Measurements from ENCODE around the gene DOCK1.

The DOCK1 gene

GRCh38 chr10:127044186-127044585, 139.0 kb downstream of the DOCK1 start:
- DNase-seq: peak; percentile 30

GRCh38 chr10:127046975-127047877, 142.0 kb downstream of the DOCK1 start:
- no peak for DNase-seq

- DNase-seq: no peak
These were observed 142.6 kb downstream of the DOCK1 start for GRCh38 chr10:127047878-127048238.

GRCh38 chr10:127048630-127049029, 143.4 kb downstream of the DOCK1 start:
- peak; percentile 4 for DNase-seq

- DNase-seq: no peak
These were observed 146.8 kb downstream of the DOCK1 start for GRCh38 chr10:127052001-127052400.

GRCh38 chr10:127055263-127055662, 150.0 kb downstream of the DOCK1 start:
- DNase-seq: no peak

- no peak for DNase-seq
These were observed 154.1 kb downstream of the DOCK1 start for GRCh38 chr10:127059314-127059713.

GRCh38 chr10:127063762-127064161, 158.5 kb downstream of the DOCK1 start:
- no peak for DNase-seq

- DNase-seq: no peak
These were observed 159.2 kb downstream of the DOCK1 start for GRCh38 chr10:127064474-127064873.

- no peak for DNase-seq
These were observed 162.4 kb downstream of the DOCK1 start for GRCh38 chr10:127067542-127068194.

- DNase-seq: no peak
These were observed 163.3 kb downstream of the DOCK1 start for GRCh38 chr10:127068485-127068884.

- DNase-seq: no peak
These were observed 164.2 kb downstream of the DOCK1 start for GRCh38 chr10:127069436-127069835.

- DNase-seq: no peak
These were observed 165.9 kb downstream of the DOCK1 start for GRCh38 chr10:127071126-127071525.

- no peak for DNase-seq
These were observed 168.4 kb downstream of the DOCK1 start for GRCh38 chr10:127073666-127074065.

- no peak for DNase-seq
These were observed 174.2 kb downstream of the DOCK1 start for GRCh38 chr10:127079392-127079791.

GRCh38 chr10:127080317-127080716, 175.1 kb downstream of the DOCK1 start:
- DNase-seq: no peak

GRCh38 chr10:127081851-127082345, 176.7 kb downstream of the DOCK1 start:
- DNase-seq: no peak

GRCh38 chr10:127082651-127083050, 177.4 kb downstream of the DOCK1 start:
- DNase-seq: no peak

GRCh38 chr10:127085957-127086356, 180.7 kb downstream of the DOCK1 start:
- no peak for DNase-seq

GRCh38 chr10:127088908-127089307, 183.7 kb downstream of the DOCK1 start:
- no peak for DNase-seq

- no peak for DNase-seq
These were observed 184.2 kb downstream of the DOCK1 start for GRCh38 chr10:127089446-127089845.

GRCh38 chr10:127090138-127090537, 184.9 kb downstream of the DOCK1 start:
- no peak for DNase-seq

GRCh38 chr10:127091354-127091753, 186.1 kb downstream of the DOCK1 start:
- DNase-seq: no peak

GRCh38 chr10:127092916-127093315, 187.7 kb downstream of the DOCK1 start:
- no peak for DNase-seq

Measured in NCI-H1105 treated with DMSO at 0.1 percent for 48 hours (cell line).